ENCODE data around the gene GDPD5. TPM values are rescaled to one million over a fixed set of nuclear protein-coding genes. Genes with fewer than 3 reads are reported as not detected.

GDPD5 gene
- total and polyA plus RNA-seq, 9 of the 15 experiments (the other 6 are each of a cell fraction or from before 2014, with no cell fraction given), result 0.32 to 27.3 (median 8.0) TPM

DNA sequence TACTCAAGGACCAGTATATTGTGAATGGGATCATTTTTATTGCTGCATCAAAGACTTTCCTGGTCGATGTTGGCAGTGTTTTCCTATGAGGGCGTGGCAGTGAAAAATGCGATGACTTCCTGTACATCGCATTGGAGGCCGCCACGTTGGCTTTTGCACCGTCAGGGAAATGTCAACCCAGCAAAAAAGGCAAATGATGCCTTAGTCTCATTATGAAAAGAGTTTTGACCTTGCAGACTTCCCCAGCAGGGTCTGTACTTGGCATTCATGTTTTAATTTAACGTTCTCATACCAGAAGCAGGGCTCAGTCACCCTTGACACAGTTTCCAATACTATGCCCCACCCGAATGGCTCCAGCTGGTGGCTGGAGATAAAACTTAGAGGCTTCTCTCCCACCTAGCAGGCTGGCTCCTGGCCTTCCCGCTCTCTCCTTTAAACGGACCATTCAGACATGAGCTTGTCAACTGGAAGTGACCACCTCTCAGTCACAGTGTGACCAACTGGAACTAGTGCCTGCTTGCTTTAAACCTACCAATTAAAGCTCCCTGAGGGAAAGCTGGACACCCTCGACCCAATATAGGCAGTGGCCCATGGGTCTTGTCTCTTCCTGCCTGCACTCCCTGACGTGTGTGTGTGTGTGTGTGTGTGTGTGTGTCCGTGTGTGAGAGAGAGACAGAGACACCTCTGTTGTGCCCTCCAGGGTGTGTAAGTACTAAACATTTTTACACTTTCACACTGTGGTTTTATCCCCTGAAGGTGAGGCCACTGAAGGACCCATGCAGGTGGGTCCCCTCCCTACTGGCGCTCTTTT, 8.7 kb upstream of the GDPD5 start (continued):
- TF ChIP-seq ZNF76 (CRISPR knock-in tag; IDR thresholded peaks at IDR 0.05; ENCODE audit: borderline replicate concordance) (no peak), MCM7 (IDR thresholded peaks at IDR 0.05) (no peak), CBX1 (IDR thresholded peaks at IDR 0.05; ENCODE audit: low read depth) (peak; percentile 69; the same call in 1 of the 2 replicates), KDM5B (IDR thresholded peaks at IDR 0.05; ENCODE audit: insufficient replicate concordance, low read depth, low read length) (peak; percentile 72), MAZ (CRISPR knock-in tag; conservative IDR thresholded peaks at IDR 0.05 in 1 of 2, IDR thresholded peaks at IDR 0.05 in 1 of 2) (peak in 1 of 2 experiments; percentile 12; a peak in 1 of 4 replicates), NBN (IDR thresholded peaks at IDR 0.05; ENCODE audit: low read depth) (peak; percentile 86), ZBTB11 (CRISPR knock-in tag; IDR thresholded peaks at IDR 0.05) (peak in 1 of 3 experiments; percentile 60; a peak in 1 of 6 replicates), FOXP4 (CRISPR knock-in tag; IDR thresholded peaks at IDR 0.05; ENCODE audit: borderline replicate concordance) (no peak), SMARCC2 (IDR thresholded peaks at IDR 0.05; ENCODE audit: low read depth) (peak; percentile 85), FUS (optimal IDR thresholded peaks at IDR 0.05; ENCODE audit: low read depth, low read length) (no peak), BRD4 (IDR thresholded peaks at IDR 0.05) (no peak), ZNF668 (CRISPR knock-in tag; IDR thresholded peaks at IDR 0.05) (no peak), MTA1 (IDR thresholded peaks at IDR 0.05; ENCODE audit: borderline replicate concordance) (no peak), ESRRA (IDR thresholded peaks at IDR 0.05; ENCODE audit: borderline replicate concordance, low read depth) (peak; percentile 53), ZBED1 (IDR thresholded peaks at IDR 0.05) (no peak; the same call in 1 of the 2 replicates), MEF2D (tag; conservative IDR thresholded peaks at IDR 0.05; ENCODE audit: low read depth) (0 out of 2 replicates have a peak, but pooled peaks have one; percentile 3), TAF1 (IDR thresholded peaks at IDR 0.05; ENCODE audit: control insufficient read depth, extremely low read depth, insufficient read depth, low read length, severe bottlenecking) (peak; percentile 55), ETV5 (CRISPR knock-in tag; IDR thresholded peaks at IDR 0.05; ENCODE audit: low read depth) (peak; percentile 60; the same call in 1 of the 2 replicates)
- TF ChIP-seq, protein P1, sequence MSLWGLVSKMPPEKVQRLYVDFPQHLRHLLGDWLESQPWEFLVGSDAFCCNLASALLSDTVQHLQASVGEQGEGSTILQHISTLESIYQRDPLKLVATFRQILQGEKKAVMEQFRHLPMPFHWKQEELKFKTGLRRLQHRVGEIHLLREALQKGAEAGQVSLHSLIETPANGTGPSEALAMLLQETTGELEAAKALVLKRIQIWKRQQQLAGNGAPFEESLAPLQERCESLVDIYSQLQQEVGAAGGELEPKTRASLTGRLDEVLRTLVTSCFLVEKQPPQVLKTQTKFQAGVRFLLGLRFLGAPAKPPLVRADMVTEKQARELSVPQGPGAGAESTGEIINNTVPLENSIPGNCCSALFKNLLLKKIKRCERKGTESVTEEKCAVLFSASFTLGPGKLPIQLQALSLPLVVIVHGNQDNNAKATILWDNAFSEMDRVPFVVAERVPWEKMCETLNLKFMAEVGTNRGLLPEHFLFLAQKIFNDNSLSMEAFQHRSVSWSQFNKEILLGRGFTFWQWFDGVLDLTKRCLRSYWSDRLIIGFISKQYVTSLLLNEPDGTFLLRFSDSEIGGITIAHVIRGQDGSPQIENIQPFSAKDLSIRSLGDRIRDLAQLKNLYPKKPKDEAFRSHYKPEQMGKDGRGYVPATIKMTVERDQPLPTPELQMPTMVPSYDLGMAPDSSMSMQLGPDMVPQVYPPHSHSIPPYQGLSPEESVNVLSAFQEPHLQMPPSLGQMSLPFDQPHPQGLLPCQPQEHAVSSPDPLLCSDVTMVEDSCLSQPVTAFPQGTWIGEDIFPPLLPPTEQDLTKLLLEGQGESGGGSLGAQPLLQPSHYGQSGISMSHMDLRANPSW (CRISPR knock-in tag; IDR thresholded peaks at IDR 0.05), result no peak; the same call in 1 of the 2 replicates
